Measurements from ENCODE around the gene KIF21B.

KIF21B gene

GRCh38 chr1:201007481-201007880, 16.0 kb downstream of the KIF21B start:
- H3K36me3 ChIP-seq, result peaks cover 69% of the 10 kb centered on the region
- peaks cover 38 to 49% of the 10 kb centered on the region in 2 experiments for H3K4me1 ChIP-seq (ENCODE audit: control insufficient read depth in 1 of 2, insufficient read depth in 1 of 2, low read depth in 1 of 2, low read length in 1 of 2)
- no peak overlapping the region for H3K4me3 ChIP-seq (ENCODE audit: low read depth in 1 of 2, low read length in 1 of 2)
- H3K27me3 ChIP-seq, result no peaks in the 10 kb centered on the region
- no peak overlapping the region for H3K27ac ChIP-seq
- TF ChIP-seq, protein P1, sequence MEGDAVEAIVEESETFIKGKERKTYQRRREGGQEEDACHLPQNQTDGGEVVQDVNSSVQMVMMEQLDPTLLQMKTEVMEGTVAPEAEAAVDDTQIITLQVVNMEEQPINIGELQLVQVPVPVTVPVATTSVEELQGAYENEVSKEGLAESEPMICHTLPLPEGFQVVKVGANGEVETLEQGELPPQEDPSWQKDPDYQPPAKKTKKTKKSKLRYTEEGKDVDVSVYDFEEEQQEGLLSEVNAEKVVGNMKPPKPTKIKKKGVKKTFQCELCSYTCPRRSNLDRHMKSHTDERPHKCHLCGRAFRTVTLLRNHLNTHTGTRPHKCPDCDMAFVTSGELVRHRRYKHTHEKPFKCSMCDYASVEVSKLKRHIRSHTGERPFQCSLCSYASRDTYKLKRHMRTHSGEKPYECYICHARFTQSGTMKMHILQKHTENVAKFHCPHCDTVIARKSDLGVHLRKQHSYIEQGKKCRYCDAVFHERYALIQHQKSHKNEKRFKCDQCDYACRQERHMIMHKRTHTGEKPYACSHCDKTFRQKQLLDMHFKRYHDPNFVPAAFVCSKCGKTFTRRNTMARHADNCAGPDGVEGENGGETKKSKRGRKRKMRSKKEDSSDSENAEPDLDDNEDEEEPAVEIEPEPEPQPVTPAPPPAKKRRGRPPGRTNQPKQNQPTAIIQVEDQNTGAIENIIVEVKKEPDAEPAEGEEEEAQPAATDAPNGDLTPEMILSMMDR (IDR thresholded peaks at IDR 0.05), result no peak
- H3K9me3 ChIP-seq, result no peaks in the 10 kb centered on the region

DNA sequence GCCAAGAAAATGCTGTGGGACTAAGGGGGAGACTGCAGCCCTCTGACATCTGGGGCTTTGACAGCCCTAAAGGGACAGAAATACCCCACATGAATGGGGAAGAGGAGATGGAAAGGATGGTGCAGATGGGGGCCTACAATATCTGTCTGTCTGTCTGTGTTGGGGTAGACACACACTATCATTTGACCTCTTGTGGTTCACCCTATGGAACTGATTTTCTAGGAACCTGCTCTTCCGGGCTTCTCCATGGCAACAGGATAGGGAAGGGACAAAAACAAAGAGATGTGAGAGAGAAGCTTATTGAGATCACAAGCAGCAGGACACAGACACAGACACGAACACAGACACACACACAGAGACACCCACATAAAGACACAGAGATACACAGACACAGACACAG, 17.1 kb downstream of the KIF21B start:
- TF ChIP-seq, protein P1 (IDR thresholded peaks at IDR 0.05), result no peak
- no peaks in the 10 kb centered on the region for H3K27me3 ChIP-seq
- H3K9me3 ChIP-seq, result no peaks in the 10 kb centered on the region
- H3K4me3 ChIP-seq (ENCODE audit: low read depth in 1 of 2, low read length in 1 of 2), result no peak overlapping the region
- peaks cover 71% of the 10 kb centered on the region for H3K36me3 ChIP-seq
- no peak overlapping the region for H3K27ac ChIP-seq
- peaks cover 28 to 39% of the 10 kb centered on the region in 2 experiments for H3K4me1 ChIP-seq (ENCODE audit: control insufficient read depth in 1 of 2, insufficient read depth in 1 of 2, low read depth in 1 of 2, low read length in 1 of 2)

DNA sequence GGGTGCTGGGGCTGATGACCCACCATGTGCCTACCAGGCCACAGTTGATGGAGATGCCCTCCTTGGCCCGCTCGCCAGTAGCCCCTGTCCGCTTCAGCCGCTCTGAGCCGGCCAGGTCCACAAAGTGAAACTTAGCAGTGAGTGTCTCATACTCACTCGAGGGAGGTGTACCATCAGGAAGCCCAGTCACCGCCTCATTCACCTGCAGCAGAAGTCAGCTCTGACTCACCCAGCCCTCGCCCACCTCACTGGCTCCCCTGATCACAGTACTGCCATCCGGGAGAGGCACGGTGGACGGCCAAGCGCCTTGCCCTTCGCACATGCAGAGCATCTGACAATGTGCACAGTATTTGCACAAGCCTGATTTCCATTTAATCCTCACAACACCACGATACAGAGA, 18.8 kb downstream of the KIF21B start:
- Histone ChIP-seq H3K4me3 (ENCODE audit: low read depth in 1 of 2, low read length in 1 of 2) (no peak overlapping the region), H3K27ac (no peak overlapping the region), H3K27me3 (no peaks in the 10 kb centered on the region), H3K9me3 (no peaks in the 10 kb centered on the region), H3K4me1 (ENCODE audit: control insufficient read depth in 1 of 2, insufficient read depth in 1 of 2, low read depth in 1 of 2, low read length in 1 of 2) (peaks cover 10 to 21% of the 10 kb centered on the region in 2 experiments), H3K36me3 (peaks cover 85% of the 10 kb centered on the region)
- TF ChIP-seq, protein P1 (IDR thresholded peaks at IDR 0.05), result no peak

DNA sequence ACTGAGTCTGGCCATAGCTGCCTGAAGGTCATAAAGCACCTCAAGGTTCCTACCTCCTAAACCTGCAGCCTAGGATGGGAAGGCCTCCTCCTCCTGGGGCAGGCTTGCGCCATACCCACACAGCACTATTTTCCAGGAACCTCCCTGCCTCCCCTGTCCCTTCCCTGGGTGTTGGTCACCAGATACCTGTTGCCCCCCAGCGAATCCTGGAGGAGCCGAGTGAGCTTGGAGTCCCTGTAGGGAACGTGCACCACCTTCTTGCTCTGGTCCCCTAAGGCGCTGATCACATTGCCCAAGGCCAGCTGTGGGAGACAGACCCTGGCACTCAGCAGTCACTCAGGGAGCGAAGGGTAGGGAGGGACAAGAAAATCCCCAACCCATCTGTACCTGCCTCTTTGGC, 19.4 kb downstream of the KIF21B start:
- H3K4me3 ChIP-seq (ENCODE audit: low read depth in 1 of 2, low read length in 1 of 2), result no peak overlapping the region
- H3K36me3 ChIP-seq, result peaks cover 87% of the 10 kb centered on the region
- H3K27ac ChIP-seq, result no peak overlapping the region
- H3K27me3 ChIP-seq, result no peaks in the 10 kb centered on the region
- no peaks in the 10 kb centered on the region for H3K9me3 ChIP-seq
- TF ChIP-seq, protein P1 (IDR thresholded peaks at IDR 0.05), result no peak
- H3K4me1 ChIP-seq (ENCODE audit: control insufficient read depth in 1 of 2, insufficient read depth in 1 of 2, low read depth in 1 of 2, low read length in 1 of 2), result peaks cover 5 to 16% of the 10 kb centered on the region in 2 experiments

DNA sequence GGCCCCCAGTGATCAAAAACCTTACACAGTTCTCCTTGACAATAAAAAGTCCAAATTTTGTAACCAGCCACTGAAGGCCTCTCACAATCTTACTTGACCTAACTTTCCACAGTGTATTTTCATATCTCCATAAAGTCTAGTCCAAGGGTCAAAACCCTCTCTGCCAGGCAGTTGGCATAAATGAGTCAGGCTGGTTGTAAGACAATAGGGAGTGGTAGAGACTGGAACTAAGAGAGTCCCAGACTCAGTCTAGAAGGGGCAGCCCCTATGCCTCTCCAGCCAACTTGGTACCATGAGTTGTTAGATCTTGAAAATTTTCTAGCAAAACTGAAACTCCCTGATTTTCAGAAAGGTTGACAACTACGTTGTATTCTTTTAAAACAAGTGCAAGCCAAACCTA, 21.0 kb downstream of the KIF21B start:
- Histone ChIP-seq H3K27ac (no peak overlapping the region), H3K4me3 (ENCODE audit: low read depth in 1 of 2, low read length in 1 of 2) (no peak overlapping the region), H3K27me3 (no peaks in the 10 kb centered on the region), H3K4me1 (ENCODE audit: control insufficient read depth in 1 of 2, insufficient read depth in 1 of 2, low read depth in 1 of 2, low read length in 1 of 2) (peaks cover 0 to under 1% of the 10 kb centered on the region in 2 experiments), H3K9me3 (no peaks in the 10 kb centered on the region), H3K36me3 (peaks cover 88% of the 10 kb centered on the region)
- TF ChIP-seq, protein P1 (IDR thresholded peaks at IDR 0.05), result no peak

DNA sequence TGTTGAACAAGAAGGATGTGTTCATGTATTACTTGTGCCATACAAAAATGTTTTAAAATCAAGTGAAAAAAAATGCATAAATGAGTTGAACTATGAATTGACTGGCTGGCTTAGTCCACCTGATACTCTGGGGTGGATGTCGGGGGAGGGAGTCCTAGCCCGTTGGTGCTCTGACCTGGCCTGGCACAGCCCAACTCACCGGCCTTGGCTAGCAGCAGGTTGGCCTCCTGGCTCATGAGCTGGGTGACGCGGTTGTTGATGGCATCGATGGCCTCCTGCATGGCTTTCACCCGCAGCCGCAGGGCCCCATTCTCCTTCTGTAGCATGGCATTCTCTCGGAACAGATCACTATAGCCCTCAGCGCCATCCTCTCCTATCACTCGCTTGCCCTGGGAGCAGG, 21.6 kb downstream of the KIF21B start:
- peaks cover 94% of the 10 kb centered on the region for H3K36me3 ChIP-seq
- TF ChIP-seq, protein P1 (IDR thresholded peaks at IDR 0.05), result no peak

More for the DNA sequence above, 21.6 kb downstream of the KIF21B start:
- no peaks in the 10 kb centered on the region for H3K4me1 ChIP-seq (ENCODE audit: control insufficient read depth in 1 of 2, insufficient read depth in 1 of 2, low read depth in 1 of 2, low read length in 1 of 2)
- no peaks in the 10 kb centered on the region for H3K9me3 ChIP-seq
- H3K4me3 ChIP-seq (ENCODE audit: low read depth in 1 of 2, low read length in 1 of 2), result no peak overlapping the region
- no peaks in the 10 kb centered on the region for H3K27me3 ChIP-seq
- H3K27ac ChIP-seq, result no peak overlapping the region
